Endothelial cell of umbilical vein (primary cell): ENCODE measurements around the gene CCR5AS.

Source experiments
- EZH2 ChIP-seq: IDR thresholded peaks from 2 replicates; pipeline ENCODE4 v1.6.1; 2012; ENCODE audit warnings: borderline replicate concordance, low read depth, mild to moderate bottlenecking, moderate library complexity, low read length, inconsistent platforms; ENCODE audit not compliant: severe bottlenecking
- FOS ChIP-seq: IDR thresholded peaks from 2 replicates; pipeline ENCODE4 v1.6.1; 2011; ENCODE audit warnings: mild to moderate bottlenecking, low read length, moderate library complexity, borderline replicate concordance; ENCODE audit not compliant: insufficient read depth
- GATA2 ChIP-seq: IDR thresholded peaks from 2 replicates; pipeline ENCODE4 v1.7.0; 2011; ENCODE audit warnings: low read depth, mild to moderate bottlenecking, moderate library complexity, mixed read lengths, low read length; ENCODE audit not compliant: insufficient read length, insufficient read depth
- JUN ChIP-seq: IDR thresholded peaks from 2 replicates; pipeline ENCODE4 v1.6.1; 2011; ENCODE audit warnings: borderline replicate concordance, low read depth; ENCODE audit not compliant: insufficient read length, insufficient read depth
- MAX ChIP-seq: IDR thresholded peaks from 2 replicates; pipeline ENCODE4 v1.6.1; 2011; ENCODE audit not compliant: insufficient read depth, insufficient read length
- MYC ChIP-seq: IDR thresholded peaks from one replicate; pipeline ENCODE4 v1.6.1; 2011; ENCODE audit warnings: mild to moderate bottlenecking, low read depth, low read length
- POLR2A ChIP-seq: IDR thresholded peaks from 2 replicates; pipeline ENCODE4 v1.6.1; 2012; ENCODE audit warnings: low read depth, mild to moderate bottlenecking, control low read depth, low read length
- POLR2AphosphoS5 ChIP-seq: IDR thresholded peaks from 2 replicates; pipeline ENCODE4 v1.6.1; 2012; ENCODE audit warnings: low read depth, mild to moderate bottlenecking, control low read depth, low read length, moderate library complexity; ENCODE audit not compliant: insufficient read depth
- TF ChIP-seq, protein P1 (sequence below), 2 donors: IDR thresholded peaks; 1 replicate in 1 of 2; 2 replicates in 1 of 2; pipeline ENCODE4 v1.5.1; 2011; ENCODE audit warnings: low read length in 2 of 2, mild to moderate bottlenecking in 2 of 2, moderate library complexity in 2 of 2, control low read depth in 1 of 2, inconsistent platforms in 1 of 2, low read depth in 1 of 2; ENCODE audit not compliant: insufficient read depth in 1 of 2; ENCODE audit errors: extremely low read depth in 1 of 2

DNA sequence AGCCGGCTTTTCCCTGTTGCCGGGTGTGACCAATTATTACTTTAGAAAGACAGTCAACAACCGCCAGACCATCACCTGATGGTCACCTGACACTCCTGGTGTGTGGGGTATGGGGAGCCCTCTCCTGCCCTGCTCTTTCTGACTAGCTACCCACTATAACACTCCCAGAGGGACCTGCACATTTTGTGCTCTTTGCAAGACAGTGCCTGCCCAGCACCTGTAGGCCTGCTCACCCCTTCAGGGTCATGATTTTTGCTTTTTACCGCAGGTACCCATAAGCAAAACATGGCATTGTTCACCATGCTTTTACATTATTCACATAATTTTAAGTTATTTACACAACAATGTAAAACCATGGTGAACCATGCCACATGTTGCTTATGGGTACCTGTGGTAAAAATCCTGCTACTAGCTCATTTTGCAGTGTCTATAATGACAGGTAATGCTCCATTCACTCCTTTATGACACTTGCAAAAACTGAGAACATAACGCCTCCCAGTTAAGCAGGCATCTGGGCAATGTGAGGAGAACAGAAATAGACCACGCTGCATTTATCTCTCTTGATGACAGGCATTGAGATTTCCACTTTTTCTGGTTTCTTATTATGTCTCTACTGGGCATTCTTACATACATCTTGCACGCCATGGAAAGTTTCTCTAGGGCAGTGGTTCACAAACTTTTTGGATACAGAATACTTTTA is 10.1 kb upstream of the CCR5AS start:
- TF ChIP-seq POLR2AphosphoS5 = no peak
- TF ChIP-seq, protein P1, sequence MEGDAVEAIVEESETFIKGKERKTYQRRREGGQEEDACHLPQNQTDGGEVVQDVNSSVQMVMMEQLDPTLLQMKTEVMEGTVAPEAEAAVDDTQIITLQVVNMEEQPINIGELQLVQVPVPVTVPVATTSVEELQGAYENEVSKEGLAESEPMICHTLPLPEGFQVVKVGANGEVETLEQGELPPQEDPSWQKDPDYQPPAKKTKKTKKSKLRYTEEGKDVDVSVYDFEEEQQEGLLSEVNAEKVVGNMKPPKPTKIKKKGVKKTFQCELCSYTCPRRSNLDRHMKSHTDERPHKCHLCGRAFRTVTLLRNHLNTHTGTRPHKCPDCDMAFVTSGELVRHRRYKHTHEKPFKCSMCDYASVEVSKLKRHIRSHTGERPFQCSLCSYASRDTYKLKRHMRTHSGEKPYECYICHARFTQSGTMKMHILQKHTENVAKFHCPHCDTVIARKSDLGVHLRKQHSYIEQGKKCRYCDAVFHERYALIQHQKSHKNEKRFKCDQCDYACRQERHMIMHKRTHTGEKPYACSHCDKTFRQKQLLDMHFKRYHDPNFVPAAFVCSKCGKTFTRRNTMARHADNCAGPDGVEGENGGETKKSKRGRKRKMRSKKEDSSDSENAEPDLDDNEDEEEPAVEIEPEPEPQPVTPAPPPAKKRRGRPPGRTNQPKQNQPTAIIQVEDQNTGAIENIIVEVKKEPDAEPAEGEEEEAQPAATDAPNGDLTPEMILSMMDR (IDR thresholded peaks at IDR 0.05; ENCODE audit: extremely low read depth in 1 of 2, insufficient read depth in 1 of 2, low read depth in 1 of 2, low read length in 2 of 2) = no peak
- no peak for TF ChIP-seq POLR2A
- no peak for TF ChIP-seq GATA2
- TF ChIP-seq EZH2 = no peak
- no peak for TF ChIP-seq FOS
- TF ChIP-seq MAX = no peak
- no peak for TF ChIP-seq MYC
- no peak for TF ChIP-seq JUN
